HG02981 (cell line): ENCODE data around the gene MYO9A.

Source experiments
- ATAC-seq: cut with Tn5 transposase; IDR thresholded peaks from one replicate; pipeline ENCODE4 v1.9.1; 2021; ENCODE audit warnings: mild to moderate bottlenecking, moderate library complexity; ENCODE audit not compliant: unreplicated experiment

MYO9A gene

DNA sequence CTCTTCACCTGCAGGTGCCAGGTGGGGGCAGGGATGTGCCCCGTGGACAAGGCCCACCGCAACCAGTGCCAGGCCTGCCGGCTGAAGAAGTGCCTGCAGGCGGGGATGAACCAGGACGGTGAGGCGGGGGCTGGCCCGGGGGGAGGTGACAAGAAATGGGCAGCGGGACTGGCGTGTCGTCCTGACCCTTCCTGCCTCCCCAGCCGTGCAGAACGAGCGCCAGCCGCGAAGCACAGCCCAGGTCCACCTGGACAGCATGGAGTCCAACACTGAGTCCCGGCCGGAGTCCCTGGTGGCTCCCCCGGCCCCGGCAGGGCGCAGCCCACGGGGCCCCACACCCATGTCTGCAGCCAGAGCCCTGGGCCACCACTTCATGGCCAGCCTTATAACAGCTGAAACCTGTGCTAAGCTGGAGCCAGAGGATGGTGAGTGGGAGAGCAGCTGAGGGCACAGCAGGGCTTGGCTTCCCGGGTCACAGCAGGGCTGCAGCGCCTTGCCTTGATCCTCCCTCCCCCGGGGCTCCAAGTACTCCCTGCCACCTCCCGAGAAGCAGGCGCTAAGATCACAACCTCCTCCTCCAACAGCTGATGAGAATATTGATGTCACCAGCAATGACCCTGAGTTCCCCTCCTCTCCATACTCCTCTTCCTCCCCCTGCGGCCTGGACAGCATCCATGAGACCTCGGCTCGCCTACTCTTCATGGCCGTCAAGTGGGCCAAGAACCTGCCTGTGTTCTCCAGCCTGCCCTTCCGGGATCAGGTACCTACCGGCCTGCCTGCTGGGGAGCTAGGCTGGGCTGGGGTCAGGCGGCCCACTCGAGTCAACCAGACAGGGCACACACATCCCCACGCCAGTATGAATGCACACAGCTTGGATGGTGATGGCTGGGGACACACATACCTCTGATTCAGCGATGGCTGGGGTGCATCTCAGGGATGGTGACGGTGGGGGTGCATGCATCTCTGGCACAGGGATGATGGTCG lies 305.9 kb downstream of the MYO9A start:
- no peak for ATAC-seq

- no peak for ATAC-seq
These were observed 306.8 kb downstream of the MYO9A start for GRCh38 chr15:71811036-71811736.

DNA sequence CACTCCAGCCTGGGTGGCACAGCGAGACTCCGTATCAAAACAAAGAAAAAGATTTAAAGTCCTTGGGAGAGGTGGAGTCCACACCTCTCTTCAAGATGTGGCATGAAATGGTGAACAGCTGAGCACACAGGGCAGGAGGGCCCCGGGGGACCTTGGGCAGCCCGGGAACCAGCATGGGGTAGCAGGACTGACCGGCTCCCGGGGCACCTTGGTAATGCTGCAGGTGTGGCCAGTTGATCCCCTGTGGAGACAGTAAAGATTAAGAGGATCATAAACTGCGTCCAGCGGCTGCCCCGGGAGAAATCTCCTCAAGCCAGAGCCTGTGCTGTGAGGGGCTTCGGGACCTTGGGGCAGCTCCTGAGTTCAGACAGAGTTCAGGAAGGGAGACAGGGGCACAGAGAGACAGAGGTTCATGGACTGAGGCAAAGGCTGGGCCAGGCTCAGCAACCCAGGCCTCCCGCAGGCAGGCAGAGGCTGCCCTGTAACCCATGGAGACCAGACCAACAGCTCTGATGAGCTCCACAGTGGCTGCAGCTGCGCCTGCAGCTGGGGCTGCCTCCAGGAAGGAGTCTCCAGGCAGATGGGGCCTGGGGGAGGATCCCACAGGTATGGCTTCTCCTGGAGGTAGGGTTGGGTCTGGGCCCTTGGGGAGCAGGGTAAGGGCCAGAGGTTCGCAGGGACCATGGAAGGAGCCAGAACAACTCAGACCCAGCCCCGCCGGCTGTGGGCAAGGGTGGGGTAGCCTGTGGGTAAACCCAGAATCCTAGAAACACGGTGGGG lies 307.5 kb downstream of the MYO9A start, which contains the start of gene NR2E3:
Gene NR2E3, plus strand, starts transcription at position 299 of the 780 bp plus-strand sequence. Its CDS starts 190 bp downstream, at position 489.
- no peak for ATAC-seq

GRCh38 chr15:71809346-71809745 lies 308.6 kb downstream of the MYO9A start:
- ATAC-seq = no peak

- ATAC-seq = no peak
These were observed 309.5 kb downstream of the MYO9A start for GRCh38 chr15:71808311-71809020.

- no peak for ATAC-seq
These were observed 310.3 kb downstream of the MYO9A start for GRCh38 chr15:71807691-71808091.

DNA sequence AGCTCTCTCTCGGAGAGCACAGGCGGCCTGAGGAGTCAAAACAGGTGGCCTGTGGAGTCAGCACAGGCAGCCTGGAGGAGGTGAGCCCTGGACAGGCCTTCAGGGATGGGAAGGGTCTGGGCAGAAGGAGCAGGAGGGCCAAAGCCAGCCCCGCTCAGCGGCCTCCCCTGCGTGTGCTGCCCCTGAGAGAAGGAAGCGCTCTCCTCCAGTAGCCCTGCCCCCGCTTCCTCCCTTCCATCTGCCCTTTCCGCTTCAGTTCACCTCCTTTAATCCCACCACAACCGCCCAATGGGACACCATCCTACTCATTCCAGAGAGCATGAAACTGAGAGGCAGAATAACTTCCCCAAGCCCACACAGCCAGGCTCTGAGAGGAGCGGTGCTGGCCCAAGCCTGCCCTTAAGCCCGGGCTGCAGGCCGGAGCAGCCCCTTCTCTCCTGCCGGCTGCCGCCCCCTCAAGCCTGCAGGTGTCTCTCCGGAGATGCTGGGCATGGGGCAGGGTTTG lies 310.8 kb downstream of the MYO9A start:
- ATAC-seq = no peak

GRCh38 chr15:71806452-71806931 lies 311.5 kb downstream of the MYO9A start:
- ATAC-seq = no peak

DNA sequence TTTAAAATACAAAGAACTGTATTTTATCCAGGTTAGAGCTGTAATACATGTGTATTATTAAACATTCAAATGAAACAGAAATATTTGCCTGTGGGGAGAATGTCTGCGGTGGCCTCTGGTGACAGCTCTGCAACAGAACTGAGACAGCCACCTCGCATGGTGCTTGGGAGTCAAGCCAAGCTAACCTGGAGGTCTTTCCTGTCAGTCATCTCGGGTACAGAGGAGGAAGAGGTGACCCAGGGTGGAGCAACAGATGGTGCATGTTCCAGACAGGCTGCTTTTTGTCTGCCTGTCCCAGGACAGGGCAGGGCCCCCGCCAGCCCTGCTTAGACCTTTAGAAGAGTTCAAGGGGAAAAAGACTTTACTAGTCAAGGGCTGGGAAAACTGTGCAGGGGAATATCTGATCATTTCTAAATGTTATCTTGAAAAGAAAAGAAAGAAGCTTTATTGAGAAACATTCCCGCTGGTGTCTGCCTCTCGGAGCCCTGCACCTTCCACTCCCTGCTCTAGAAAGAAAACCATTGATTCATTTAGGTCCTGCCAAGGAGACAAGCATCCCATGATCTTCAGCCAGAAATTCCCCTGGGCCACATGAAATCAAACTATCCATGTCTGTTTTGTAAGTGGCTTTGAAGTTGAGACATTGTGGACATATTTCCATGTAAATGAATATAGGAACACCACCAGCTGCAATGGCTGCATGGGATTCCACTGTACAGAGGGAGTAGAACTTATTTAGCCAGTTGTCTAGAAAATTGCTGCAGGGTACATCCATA lies 313.1 kb downstream of the MYO9A start:
- peak; percentile 45 for ATAC-seq

GRCh38 chr15:71804226-71804625 lies 313.7 kb downstream of the MYO9A start:
- no peak for ATAC-seq

- no peak for ATAC-seq
These were observed 315.2 kb downstream of the MYO9A start for GRCh38 chr15:71802770-71803169.

- no peak for ATAC-seq
These were observed 315.9 kb downstream of the MYO9A start for GRCh38 chr15:71801935-71802655.

- no peak for ATAC-seq
These were observed 316.9 kb downstream of the MYO9A start for GRCh38 chr15:71800835-71801745.

DNA sequence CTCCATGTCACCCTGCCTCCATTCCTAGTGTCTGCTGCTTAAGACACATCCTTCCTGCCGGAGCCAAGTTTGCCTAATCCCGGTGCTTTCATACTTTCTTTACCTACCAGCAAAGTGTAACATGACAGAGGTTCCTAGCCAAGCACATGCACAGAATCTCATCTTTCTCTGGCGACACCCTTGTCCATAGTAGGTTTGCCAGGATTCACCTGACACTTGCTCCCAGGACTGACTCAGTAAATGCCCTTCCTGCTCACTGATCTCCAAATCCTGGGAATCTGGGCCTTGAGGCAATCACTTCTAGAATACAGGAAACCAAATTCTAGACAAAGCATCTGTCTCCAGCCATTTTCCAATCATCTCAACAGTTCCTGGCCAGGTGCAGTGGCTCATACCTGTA lies 317.8 kb downstream of the MYO9A start:
- ATAC-seq = no peak

- ATAC-seq = no peak
These were observed 319.3 kb downstream of the MYO9A start for GRCh38 chr15:71798641-71799040.

GRCh38 chr15:71792521-71792920 lies 325.4 kb downstream of the MYO9A start:
- ATAC-seq = no peak

GRCh38 chr15:71791975-71792374 lies 326.0 kb downstream of the MYO9A start:
- no peak for ATAC-seq

DNA sequence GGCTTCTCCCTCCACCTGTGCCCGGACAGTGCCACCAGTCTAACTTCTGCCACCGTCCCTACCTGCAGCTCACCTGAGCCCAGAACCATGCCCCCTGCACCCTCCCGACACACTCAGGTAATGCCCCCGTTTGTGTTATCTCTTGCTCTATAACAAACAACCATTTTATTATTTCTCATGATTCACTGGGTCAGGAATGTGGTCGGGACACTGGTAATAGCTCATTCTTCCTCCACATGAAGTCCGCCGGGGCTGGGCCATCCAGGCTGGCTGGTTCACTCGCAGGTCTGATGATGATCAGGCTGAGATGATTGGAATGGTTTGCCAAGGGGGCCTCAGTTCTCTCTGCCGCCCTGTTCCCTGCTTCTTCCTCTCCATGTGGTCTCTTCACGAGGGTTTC lies 327.9 kb downstream of the MYO9A start:
- no peak for ATAC-seq
